ENCODE results near the gene MED12L.

DNA sequence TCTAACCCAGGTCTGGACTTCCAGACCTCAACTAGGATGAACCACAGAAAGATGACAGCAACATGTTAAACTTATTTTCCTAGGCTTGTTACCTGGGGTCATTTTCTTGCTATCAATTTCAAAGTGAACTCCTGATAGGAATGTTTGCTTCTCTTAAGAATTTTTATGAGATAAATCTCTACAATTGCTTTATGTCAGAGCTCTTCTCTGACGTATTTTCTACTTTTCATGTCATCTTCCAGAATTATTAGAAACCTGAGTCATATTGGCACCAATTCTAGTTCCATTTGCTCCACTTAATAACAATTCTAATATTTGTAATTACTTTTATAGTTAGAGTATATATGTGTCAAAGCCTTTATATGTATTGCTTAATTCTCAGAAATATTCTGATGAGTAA, 377.5 kb downstream of the MED12L start:
- no peak for TF ChIP-seq POLR2A (IDR thresholded peaks at IDR 0.05)
- TF ChIP-seq, protein P1, sequence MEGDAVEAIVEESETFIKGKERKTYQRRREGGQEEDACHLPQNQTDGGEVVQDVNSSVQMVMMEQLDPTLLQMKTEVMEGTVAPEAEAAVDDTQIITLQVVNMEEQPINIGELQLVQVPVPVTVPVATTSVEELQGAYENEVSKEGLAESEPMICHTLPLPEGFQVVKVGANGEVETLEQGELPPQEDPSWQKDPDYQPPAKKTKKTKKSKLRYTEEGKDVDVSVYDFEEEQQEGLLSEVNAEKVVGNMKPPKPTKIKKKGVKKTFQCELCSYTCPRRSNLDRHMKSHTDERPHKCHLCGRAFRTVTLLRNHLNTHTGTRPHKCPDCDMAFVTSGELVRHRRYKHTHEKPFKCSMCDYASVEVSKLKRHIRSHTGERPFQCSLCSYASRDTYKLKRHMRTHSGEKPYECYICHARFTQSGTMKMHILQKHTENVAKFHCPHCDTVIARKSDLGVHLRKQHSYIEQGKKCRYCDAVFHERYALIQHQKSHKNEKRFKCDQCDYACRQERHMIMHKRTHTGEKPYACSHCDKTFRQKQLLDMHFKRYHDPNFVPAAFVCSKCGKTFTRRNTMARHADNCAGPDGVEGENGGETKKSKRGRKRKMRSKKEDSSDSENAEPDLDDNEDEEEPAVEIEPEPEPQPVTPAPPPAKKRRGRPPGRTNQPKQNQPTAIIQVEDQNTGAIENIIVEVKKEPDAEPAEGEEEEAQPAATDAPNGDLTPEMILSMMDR (IDR thresholded peaks at IDR 0.05), result no peak

Measured in lower leg skin (tissue), 3 donors.